Stimulated activated memory B cell treated with anti-CD40 and anti-IgM and Interleukin-4, amounts not matched to agents 10 μg/mL and 1 μg/mL and 100 μg/mL, for 72 hours (primary cell): ENCODE results near the gene MYCBP2.

Experiments used
- ATAC-seq: fragments of 150-1000 bp; cut with Tn5 transposase; 2 replicates; pipeline ENCODE4 v1.10.0; 2021
- H3K27ac Mint-ChIP-seq: one replicate; pipeline ENCODE4 v1.8.0; 2022; ENCODE audit warnings: mild to moderate bottlenecking, mixed read lengths
- H3K27me3 Mint-ChIP-seq: one replicate; pipeline ENCODE4 v1.8.0; 2022; ENCODE audit warnings: mixed read lengths
- H3K36me3 Mint-ChIP-seq: one replicate; pipeline ENCODE4 v1.8.0; 2022; ENCODE audit warnings: mixed read lengths
- H3K4me1 Mint-ChIP-seq: one replicate; pipeline ENCODE4 v1.8.0; 2022; ENCODE audit warnings: mixed read lengths
- H3K4me3 Mint-ChIP-seq: one replicate; pipeline ENCODE4 v1.8.0; 2022; ENCODE audit warnings: mild to moderate bottlenecking, moderate library complexity, mixed read lengths
- H3K9me3 Mint-ChIP-seq: one replicate; pipeline ENCODE4 v1.8.0; 2022; ENCODE audit warnings: mixed read lengths

MYCBP2 gene

DNA sequence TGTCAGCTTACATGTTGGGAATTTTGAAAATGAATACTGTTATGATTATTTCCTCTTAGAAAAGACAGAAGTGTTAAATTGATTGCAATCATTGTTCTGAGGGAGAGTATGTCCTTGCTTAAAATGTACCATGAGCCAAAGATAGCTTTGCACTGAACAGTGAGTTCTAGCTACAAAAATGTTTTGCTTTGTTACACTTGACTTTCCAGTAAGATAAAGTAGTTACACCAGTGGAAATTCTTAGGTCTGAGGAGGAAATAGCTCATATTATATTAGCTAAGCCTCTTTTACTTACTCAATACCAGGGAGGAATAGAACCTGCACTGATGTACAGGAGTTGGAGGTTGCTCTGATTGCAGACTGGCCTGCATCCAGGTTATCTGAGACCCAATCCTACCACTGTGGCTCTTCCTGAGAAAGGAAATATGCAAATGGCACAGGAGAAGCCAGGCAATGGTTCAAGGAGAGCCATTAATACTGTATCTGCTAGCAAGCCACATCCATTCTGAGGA lies 246.9 kb downstream of the MYCBP2 start:
- no peaks in the 10 kb centered on the region for H3K4me1 Mint-ChIP-seq
- H3K36me3 Mint-ChIP-seq: peaks cover 70% of the 10 kb centered on the region
- no peak overlapping the region for H3K27ac Mint-ChIP-seq
- H3K9me3 Mint-ChIP-seq: no peaks in the 10 kb centered on the region
- no peaks in the 10 kb centered on the region for H3K27me3 Mint-ChIP-seq
- H3K4me3 Mint-ChIP-seq: no peak overlapping the region
- no peak for ATAC-seq

DNA sequence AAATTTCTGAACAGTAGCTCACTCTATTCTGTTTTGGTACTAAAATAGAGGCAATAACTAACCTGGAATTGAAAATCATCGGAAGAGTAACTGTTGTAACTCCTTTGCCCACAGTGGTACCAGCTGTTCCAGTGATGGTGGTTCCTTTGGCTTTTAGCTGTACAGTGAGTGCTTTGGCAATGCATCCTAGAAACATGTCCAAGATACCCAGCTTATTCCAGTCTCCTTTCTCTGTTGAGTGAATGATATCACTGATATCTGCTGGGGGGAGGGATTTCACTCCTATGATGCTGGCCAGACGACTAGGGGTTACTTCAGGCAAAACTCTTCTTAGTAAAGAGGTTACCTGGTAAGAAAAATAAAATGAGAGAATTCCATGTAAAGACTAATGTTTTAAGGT lies 259.4 kb downstream of the MYCBP2 start:
- peaks cover 14% of the 10 kb centered on the region for H3K4me1 Mint-ChIP-seq
- peaks cover 47% of the 10 kb centered on the region for H3K36me3 Mint-ChIP-seq
- no peak overlapping the region for H3K4me3 Mint-ChIP-seq
- H3K27ac Mint-ChIP-seq: no peak overlapping the region
- H3K27me3 Mint-ChIP-seq: no peaks in the 10 kb centered on the region
- ATAC-seq: no peak
- no peaks in the 10 kb centered on the region for H3K9me3 Mint-ChIP-seq

DNA sequence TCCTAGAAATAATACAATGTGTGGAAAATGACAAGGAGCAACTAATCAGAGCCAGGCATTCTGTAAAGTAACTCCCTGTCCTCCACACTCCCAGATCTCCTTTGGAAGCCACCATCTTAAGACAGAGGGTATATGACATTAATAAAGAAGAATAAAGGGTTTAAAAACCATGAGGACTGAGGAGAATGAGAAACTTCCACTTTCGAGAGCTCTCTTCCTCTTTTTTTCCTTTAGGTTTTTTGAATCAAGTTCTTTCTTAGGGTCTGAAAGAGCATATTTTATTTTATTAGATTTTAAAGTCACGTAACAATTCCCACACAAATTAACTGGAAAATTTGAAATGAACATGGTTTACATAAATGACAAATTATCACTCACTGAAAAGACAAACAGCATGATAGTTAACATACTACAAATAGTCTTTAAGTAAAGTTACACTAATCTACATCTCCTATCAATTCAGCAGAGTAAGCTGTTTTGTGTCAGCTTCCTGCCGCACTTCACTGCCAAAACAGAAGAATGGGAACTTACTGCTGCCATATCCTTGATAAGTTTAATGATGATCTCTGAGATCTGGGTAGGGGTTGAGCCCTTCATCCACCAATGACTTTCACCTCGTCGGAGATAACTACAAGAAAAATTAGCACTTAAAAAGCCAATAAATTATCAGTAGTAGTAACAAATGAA lies 261.3 kb downstream of the MYCBP2 start:
- H3K27me3 Mint-ChIP-seq: no peaks in the 10 kb centered on the region
- no peak for ATAC-seq
- no peak overlapping the region for H3K4me3 Mint-ChIP-seq
- peaks cover 52% of the 10 kb centered on the region for H3K36me3 Mint-ChIP-seq
- H3K9me3 Mint-ChIP-seq: no peaks in the 10 kb centered on the region
- H3K4me1 Mint-ChIP-seq: peaks cover 14% of the 10 kb centered on the region
- peak overlapping the region; percentile 71 for H3K27ac Mint-ChIP-seq

DNA sequence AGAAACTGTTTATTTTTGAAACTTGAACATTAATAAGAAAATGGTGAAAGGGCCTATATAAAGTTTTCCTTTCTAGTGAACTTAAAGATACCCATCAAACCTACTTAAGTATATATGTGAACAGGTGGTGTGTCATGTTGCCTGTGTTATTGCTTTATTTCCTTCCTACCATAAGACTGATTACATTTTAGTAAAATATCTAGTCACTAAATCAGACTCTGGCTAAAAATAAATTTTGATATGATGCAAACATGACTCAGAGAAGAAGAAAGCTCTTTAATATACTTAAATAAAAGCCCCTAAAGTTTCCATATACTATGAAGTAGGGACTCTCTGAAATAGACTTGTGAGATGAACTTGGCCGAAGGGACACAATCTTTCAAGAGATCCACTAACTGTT lies 264.8 kb downstream of the MYCBP2 start:
- no peak for ATAC-seq
- H3K4me1 Mint-ChIP-seq: peaks cover 14% of the 10 kb centered on the region
- H3K4me3 Mint-ChIP-seq: no peak overlapping the region
- H3K27me3 Mint-ChIP-seq: no peaks in the 10 kb centered on the region
- H3K27ac Mint-ChIP-seq: no peak overlapping the region
- H3K36me3 Mint-ChIP-seq: peaks cover 39% of the 10 kb centered on the region
- H3K9me3 Mint-ChIP-seq: no peaks in the 10 kb centered on the region

DNA sequence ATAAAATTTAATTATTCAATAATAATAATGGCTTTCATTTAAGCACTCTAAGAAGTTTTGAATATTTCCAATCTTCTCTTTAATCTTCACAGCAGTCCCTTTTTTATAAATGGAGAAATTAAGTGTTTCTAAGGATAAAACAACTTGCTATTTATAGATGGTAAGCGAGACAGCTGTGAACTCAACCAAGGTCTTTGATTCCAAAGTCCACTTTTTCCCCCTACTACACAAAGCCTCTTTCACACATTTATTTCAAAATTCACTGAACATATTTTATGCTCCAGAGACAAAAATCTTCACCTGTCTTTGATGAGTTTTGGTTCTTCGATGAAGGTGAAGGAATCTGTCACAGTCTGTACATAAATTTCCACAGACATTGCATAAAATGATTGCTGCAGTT lies 265.5 kb downstream of the MYCBP2 start:
- no peak overlapping the region for H3K4me3 Mint-ChIP-seq
- H3K27me3 Mint-ChIP-seq: no peaks in the 10 kb centered on the region
- no peak for ATAC-seq
- H3K4me1 Mint-ChIP-seq: peaks cover 14% of the 10 kb centered on the region
- H3K27ac Mint-ChIP-seq: no peak overlapping the region
- peaks cover 45% of the 10 kb centered on the region for H3K36me3 Mint-ChIP-seq
- H3K9me3 Mint-ChIP-seq: no peaks in the 10 kb centered on the region

DNA sequence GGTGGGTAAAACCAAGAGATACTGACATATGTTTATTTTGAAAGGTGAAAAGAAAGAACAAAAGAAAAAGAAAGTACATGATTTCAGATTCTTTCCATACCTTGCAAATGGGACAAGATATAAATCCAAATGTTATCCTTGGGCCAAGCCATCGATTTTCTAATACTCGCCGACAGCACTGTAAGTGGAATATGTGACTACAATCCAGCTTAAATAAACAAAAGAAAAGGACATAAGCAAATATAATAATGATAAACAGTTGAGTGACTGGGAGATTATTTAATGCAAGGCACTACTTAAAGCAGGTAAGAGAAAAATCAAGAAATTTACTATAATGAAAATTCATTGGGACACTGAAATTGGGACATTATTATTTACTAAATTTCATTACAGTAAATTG lies 270.0 kb downstream of the MYCBP2 start:
- ATAC-seq: no peak
- no peaks in the 10 kb centered on the region for H3K9me3 Mint-ChIP-seq
- no peak overlapping the region for H3K27ac Mint-ChIP-seq
- no peaks in the 10 kb centered on the region for H3K27me3 Mint-ChIP-seq
- H3K4me3 Mint-ChIP-seq: no peak overlapping the region
- H3K4me1 Mint-ChIP-seq: no peaks in the 10 kb centered on the region
- H3K36me3 Mint-ChIP-seq: peaks cover 43% of the 10 kb centered on the region

DNA sequence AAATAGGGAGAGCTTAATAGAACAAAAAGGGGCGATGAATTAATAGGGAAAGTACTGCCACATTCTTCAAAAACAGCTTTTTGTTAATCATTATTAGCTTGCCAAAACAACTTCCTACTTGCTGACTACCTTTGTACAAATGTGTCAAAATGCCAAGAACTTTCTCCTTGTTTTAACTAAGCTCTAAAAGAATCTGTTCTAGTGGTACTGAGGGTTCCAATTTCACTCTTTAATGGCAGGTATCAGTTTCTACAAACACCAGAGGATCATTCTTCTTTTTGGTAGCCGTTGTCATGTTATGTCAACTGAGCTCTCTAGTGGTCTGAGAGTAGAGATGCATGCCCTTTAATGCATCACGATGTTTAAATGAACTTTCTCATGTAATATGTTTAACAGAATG lies 270.5 kb downstream of the MYCBP2 start:
- H3K4me1 Mint-ChIP-seq: no peaks in the 10 kb centered on the region
- no peak overlapping the region for H3K27ac Mint-ChIP-seq
- no peaks in the 10 kb centered on the region for H3K9me3 Mint-ChIP-seq
- no peaks in the 10 kb centered on the region for H3K27me3 Mint-ChIP-seq
- peaks cover 42% of the 10 kb centered on the region for H3K36me3 Mint-ChIP-seq
- no peak overlapping the region for H3K4me3 Mint-ChIP-seq
- no peak for ATAC-seq

DNA sequence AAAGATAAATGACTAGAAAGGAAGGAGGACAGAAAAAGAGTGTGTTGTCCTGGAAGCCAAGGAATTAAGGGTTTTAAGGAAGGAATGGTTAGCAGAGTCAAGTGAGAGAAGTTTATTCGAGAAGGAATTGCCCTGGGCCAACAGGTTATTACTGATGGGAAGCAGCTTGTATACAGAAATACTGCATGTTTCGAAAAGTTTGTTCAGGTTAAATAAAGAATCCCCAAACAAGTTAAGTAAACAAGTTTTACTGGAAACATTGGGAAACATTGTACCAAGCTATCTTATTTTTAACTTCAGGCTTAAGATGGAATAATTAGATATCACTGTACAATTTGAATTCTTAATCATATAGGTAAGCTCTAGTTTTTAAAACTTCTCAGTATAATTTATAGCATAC lies 271.7 kb downstream of the MYCBP2 start:
- H3K36me3 Mint-ChIP-seq: peaks cover 49% of the 10 kb centered on the region
- ATAC-seq: no peak
- no peaks in the 10 kb centered on the region for H3K4me1 Mint-ChIP-seq
- H3K27ac Mint-ChIP-seq: peak overlapping the region; percentile 26
- no peaks in the 10 kb centered on the region for H3K27me3 Mint-ChIP-seq
- no peaks in the 10 kb centered on the region for H3K9me3 Mint-ChIP-seq
- H3K4me3 Mint-ChIP-seq: no peak overlapping the region

DNA sequence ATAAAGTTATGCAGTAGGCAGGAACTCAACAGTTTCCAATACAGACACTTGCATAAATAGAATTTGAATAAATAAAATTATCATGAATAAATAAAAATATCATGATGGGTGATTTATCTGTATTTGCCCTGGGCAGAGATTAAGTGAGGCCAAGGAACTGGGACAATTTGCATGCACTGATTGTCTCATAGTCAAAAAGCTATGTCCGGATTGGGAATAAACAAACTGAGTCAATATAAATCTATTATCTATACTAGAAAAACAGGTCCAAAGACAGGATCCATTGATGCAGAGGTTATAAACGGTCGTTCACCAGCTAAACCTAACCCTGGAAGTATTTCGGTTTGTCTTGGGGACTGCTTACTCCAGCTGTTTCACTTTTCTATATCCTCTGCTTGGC lies 273.7 kb downstream of the MYCBP2 start:
- ATAC-seq: no peak
- Mint-ChIP-seq H3K9me3 (no peaks in the 10 kb centered on the region), H3K27ac (no peak overlapping the region), H3K4me3 (no peak overlapping the region), H3K36me3 (peaks cover 68% of the 10 kb centered on the region), H3K27me3 (no peaks in the 10 kb centered on the region), H3K4me1 (peaks cover 10% of the 10 kb centered on the region)

DNA sequence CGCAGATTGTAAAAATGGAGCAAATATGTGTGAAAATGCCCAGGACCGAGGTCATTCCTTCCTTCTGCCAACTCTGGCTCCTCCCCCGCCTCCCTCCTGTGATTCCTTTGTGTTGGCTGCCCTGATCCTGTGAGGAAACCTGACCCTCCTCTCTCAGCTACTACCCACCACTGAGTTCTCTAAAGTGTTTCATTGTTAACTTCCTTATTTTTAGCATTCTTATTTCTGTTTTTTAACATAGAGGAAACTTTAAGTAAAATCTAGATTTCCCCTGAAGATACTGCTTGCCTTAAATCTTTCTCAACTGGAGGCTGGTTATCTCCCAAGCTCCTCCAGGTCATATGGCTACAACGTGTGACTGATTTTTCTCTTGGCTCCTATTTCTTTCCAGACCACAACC lies 278.2 kb downstream of the MYCBP2 start:
- H3K27me3 Mint-ChIP-seq: no peaks in the 10 kb centered on the region
- H3K4me1 Mint-ChIP-seq: peaks cover 10% of the 10 kb centered on the region
- no peak for ATAC-seq
- no peak overlapping the region for H3K4me3 Mint-ChIP-seq
- H3K27ac Mint-ChIP-seq: peak overlapping the region; percentile 66
- H3K36me3 Mint-ChIP-seq: peaks cover 58% of the 10 kb centered on the region
- H3K9me3 Mint-ChIP-seq: no peaks in the 10 kb centered on the region

DNA sequence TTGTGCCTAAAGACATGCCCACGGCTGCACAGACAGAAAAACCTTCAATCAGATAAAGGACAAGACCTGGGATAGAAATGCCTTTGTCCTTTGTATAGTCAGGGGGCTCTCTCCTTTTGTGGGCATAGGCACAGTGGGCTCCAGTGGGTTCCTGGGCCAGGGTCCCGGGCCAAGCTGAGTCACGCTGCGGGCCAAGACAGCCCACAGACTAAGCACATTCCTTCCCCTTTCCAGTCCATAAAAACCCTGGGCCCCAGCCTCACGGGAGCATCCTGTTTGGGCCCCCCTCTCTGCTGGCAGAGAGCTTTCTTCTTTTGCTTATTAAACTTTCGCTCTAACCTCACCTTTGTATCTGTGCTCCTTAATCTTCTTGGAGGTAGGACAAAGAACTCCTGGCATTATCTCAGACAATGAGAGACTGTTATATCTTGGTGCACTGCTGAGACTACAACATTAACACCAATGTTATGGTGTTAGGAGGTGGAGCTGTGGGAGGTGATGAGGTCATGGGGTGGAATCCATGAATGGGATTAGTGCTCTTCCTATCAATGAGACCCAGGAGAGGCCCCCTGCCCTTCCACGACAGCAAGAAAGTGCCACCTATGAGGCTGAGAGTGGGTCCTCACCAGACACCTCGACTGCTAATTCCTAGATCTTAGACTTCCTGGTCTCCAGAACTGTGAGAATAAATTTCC lies 279.1 kb downstream of the MYCBP2 start:
- H3K27ac Mint-ChIP-seq: no peak overlapping the region
- H3K4me3 Mint-ChIP-seq: no peak overlapping the region
- no peaks in the 10 kb centered on the region for H3K27me3 Mint-ChIP-seq
- no peak for ATAC-seq
- H3K4me1 Mint-ChIP-seq: peaks cover 10% of the 10 kb centered on the region
- H3K9me3 Mint-ChIP-seq: no peaks in the 10 kb centered on the region
- peaks cover 55% of the 10 kb centered on the region for H3K36me3 Mint-ChIP-seq

DNA sequence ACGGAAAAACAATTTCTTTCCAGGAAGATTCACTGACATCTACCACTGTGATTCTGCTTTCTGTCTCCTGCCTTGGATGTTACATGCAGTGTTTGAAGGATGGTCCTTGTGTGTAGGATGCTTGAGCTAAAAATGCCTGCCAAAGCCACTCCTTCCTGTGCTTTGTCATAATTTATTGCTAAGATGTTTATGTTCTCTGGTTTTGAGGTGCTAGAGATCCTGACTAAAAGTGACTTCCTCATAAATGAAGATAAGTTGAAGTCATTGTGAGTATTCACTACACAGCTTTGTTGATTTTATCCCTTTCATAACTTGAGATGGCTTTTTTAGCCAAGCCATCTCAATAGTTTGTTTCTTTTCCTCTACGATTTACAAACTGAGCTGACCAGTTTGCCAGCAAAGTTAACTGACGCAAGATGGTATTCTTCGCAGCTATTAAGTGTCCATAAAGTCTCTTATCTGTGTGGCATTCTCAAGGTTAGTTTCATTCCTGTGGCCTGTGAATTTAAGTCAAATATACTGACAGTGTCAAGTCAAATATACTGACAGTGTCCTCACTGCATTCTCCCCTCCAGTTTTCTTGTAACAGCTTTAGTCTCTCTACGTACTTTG lies 284.2 kb downstream of the MYCBP2 start:
- Mint-ChIP-seq H3K9me3 (no peaks in the 10 kb centered on the region), H3K27me3 (no peaks in the 10 kb centered on the region), H3K4me3 (no peak overlapping the region), H3K4me1 (no peaks in the 10 kb centered on the region), H3K36me3 (peaks cover 16% of the 10 kb centered on the region), H3K27ac (no peak overlapping the region)
- ATAC-seq: no peak

DNA sequence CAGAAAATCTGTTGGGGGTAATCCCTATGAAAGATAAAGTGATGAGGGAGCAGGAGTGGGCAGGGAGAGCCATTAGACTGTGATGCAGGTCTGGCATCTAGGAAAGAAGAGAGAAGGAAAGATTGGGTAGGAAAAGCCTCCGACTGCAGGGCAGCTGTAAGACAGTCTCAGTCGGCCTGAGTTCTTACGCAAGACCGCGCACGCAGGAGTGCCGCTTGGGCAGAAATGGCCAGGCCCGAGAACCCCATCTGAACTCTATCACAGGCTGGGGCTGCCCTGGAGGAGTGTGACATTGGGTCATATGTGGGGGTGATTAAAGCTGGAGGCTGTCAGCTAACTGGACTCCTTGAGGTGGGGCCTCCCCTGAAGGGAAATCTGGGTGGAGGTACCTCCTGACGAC lies 286.1 kb downstream of the MYCBP2 start:
- no peak for ATAC-seq
- Mint-ChIP-seq H3K9me3 (no peaks in the 10 kb centered on the region), H3K36me3 (no peaks in the 10 kb centered on the region), H3K4me1 (no peaks in the 10 kb centered on the region), H3K27me3 (no peaks in the 10 kb centered on the region), H3K27ac (no peak overlapping the region), H3K4me3 (no peak overlapping the region)

DNA sequence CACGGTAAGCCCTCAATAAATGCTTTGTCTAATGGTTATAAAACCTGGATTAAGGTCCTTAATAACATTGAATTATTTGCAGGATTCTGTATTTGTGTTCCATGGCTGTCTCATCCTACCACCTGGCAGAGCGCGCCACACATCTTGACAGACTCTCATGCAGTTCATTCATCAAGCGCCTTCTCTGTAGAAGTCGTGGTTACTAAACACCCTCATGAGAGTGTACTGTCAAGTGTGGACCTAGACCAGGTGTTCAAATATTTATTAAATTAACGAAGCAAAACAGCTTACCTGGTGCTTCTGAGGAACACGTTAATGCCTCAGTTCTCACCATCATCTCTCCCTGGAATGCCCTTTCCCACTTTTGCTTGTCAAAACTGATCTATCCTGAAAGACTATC lies 286.8 kb downstream of the MYCBP2 start:
- Mint-ChIP-seq H3K36me3 (no peaks in the 10 kb centered on the region), H3K9me3 (no peaks in the 10 kb centered on the region), H3K4me1 (no peaks in the 10 kb centered on the region), H3K27ac (no peak overlapping the region), H3K27me3 (no peaks in the 10 kb centered on the region), H3K4me3 (no peak overlapping the region)
- ATAC-seq: no peak

DNA sequence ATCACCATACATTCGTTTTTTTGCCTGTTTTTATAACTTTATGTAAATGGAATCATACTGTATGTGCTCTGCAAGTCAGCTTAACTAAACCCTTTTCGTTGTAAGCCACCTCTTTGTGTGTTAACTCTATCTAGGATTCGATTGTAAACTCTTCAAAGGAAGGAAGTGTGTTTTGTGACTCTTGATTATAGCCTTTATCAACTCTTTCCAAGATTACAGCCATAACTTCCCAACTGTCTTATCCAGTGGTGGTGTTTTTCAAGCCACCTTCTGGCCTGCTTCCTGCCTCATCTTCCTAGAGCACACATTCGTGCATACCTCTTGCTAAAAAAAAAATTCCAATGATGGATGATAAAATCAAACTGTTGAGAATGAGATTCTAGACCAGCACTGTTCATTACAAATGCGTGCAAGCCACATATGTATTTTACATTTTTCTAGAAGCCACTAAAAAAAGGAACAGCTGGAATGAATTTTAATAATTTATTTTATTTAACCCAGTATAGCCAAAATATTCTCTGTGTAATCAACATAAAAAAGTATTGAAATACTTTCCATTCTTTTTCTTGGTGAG lies 287.9 kb downstream of the MYCBP2 start:
- no peaks in the 10 kb centered on the region for H3K4me1 Mint-ChIP-seq
- H3K27ac Mint-ChIP-seq: no peak overlapping the region
- no peaks in the 10 kb centered on the region for H3K36me3 Mint-ChIP-seq
- no peaks in the 10 kb centered on the region for H3K9me3 Mint-ChIP-seq
- H3K4me3 Mint-ChIP-seq: no peak overlapping the region
- no peak for ATAC-seq
- H3K27me3 Mint-ChIP-seq: no peaks in the 10 kb centered on the region
